Measurements from ENCODE around the gene PCK1. TPM values are rescaled to one million over a fixed set of nuclear protein-coding genes. Genes with fewer than 3 reads are reported as not detected.
A peak's percentile ranks its signal among the peaks of the same experiment; 100 is the strongest.

PCK1 gene
- total and polyA plus RNA-seq, 2 donors from 2014 or later: 29.7 to 551 TPM

- Histone ChIP-seq H3K4me1 (ENCODE audit: control insufficient read depth in 2 of 3, insufficient read depth in 2 of 3, low read depth in 1 of 3, low read length in 3 of 3) (no peaks in the 10 kb centered on the region), H3K4me3 (ENCODE audit: low read length in 3 of 3) (no peak overlapping the region), H3K9ac (ENCODE audit: low read length in 3 of 3) (no peak overlapping the region), H3K27ac (ENCODE audit: low read depth in 2 of 2, low read length in 2 of 2) (no peak overlapping the region), H3K36me3 (ENCODE audit: control insufficient read depth in 2 of 3, insufficient read depth in 3 of 3, low read length in 3 of 3) (no peaks in the 10 kb centered on the region), H3K27me3 (ENCODE audit: control insufficient read depth, insufficient read depth, low read length) (no peaks in the 10 kb centered on the region), H3K9me3 (ENCODE audit: control insufficient read depth in 2 of 3, insufficient read depth in 1 of 3, low read length in 3 of 3) (no peaks in the 10 kb centered on the region)
- DNase-seq (peak in 2 of 5 donors; percentile 27 to 66), FAIRE-seq (no peak)
- TF ChIP-seq CTCF (IDR thresholded peaks at IDR 0.05; ENCODE audit: borderline replicate concordance, extremely low read depth, insufficient read depth): no peak
- intact Hi-C loops (cut with DNase I): no loop called here
Observed at GRCh38 chr20:57609086-57609841, 48.4 kb downstream of the PCK1 start.

- no peaks in the 10 kb centered on the region for H3K36me3 ChIP-seq (ENCODE audit: control insufficient read depth in 2 of 3, insufficient read depth in 3 of 3, low read length in 3 of 3)
- intact Hi-C loops (cut with DNase I): no loop called here
- no peak overlapping the region for H3K9ac ChIP-seq (ENCODE audit: low read length in 3 of 3)
- FAIRE-seq: no peak
- no peaks in the 10 kb centered on the region for H3K4me1 ChIP-seq (ENCODE audit: control insufficient read depth in 2 of 3, insufficient read depth in 2 of 3, low read depth in 1 of 3, low read length in 3 of 3)
- TF ChIP-seq CTCF (IDR thresholded peaks at IDR 0.05; ENCODE audit: borderline replicate concordance, extremely low read depth, insufficient read depth): no peak
- H3K27ac ChIP-seq (ENCODE audit: low read depth in 2 of 2, low read length in 2 of 2): no peak overlapping the region
- no peaks in the 10 kb centered on the region for H3K9me3 ChIP-seq (ENCODE audit: control insufficient read depth in 2 of 3, insufficient read depth in 1 of 3, low read length in 3 of 3)
- DNase-seq: peak in 1 of 5 donors; percentile 32
- H3K27me3 ChIP-seq (ENCODE audit: control insufficient read depth, insufficient read depth, low read length): no peaks in the 10 kb centered on the region
- H3K4me3 ChIP-seq (ENCODE audit: low read length in 3 of 3): no peak overlapping the region
Observed at GRCh38 chr20:57609842-57610167, 48.9 kb downstream of the PCK1 start.

- Histone ChIP-seq H3K9me3 (ENCODE audit: control insufficient read depth in 2 of 3, insufficient read depth in 1 of 3, low read length in 3 of 3) (no peaks in the 10 kb centered on the region), H3K27ac (ENCODE audit: low read depth in 2 of 2, low read length in 2 of 2) (no peak overlapping the region), H3K4me1 (ENCODE audit: control insufficient read depth in 2 of 3, insufficient read depth in 2 of 3, low read depth in 1 of 3, low read length in 3 of 3) (no peaks in the 10 kb centered on the region), H3K4me3 (ENCODE audit: low read length in 3 of 3) (no peak overlapping the region), H3K9ac (ENCODE audit: low read length in 3 of 3) (no peak overlapping the region), H3K27me3 (ENCODE audit: control insufficient read depth, insufficient read depth, low read length) (no peaks in the 10 kb centered on the region), H3K36me3 (ENCODE audit: control insufficient read depth in 2 of 3, insufficient read depth in 3 of 3, low read length in 3 of 3) (no peaks in the 10 kb centered on the region)
- FAIRE-seq (no peak), DNase-seq (peak in 2 of 5 donors; percentile 35 to 57)
- intact Hi-C loops (cut with DNase I): no loop called here
- no peak for TF ChIP-seq CTCF (IDR thresholded peaks at IDR 0.05; ENCODE audit: borderline replicate concordance, extremely low read depth, insufficient read depth)
Observed at GRCh38 chr20:57610261-57610952, 49.5 kb downstream of the PCK1 start.

Data from kidney (tissue), 14 donors.